Astrocyte (in vitro differentiated cells and primary cell): ENCODE data around the gene ABHD12.

Experiments
- EZH2 ChIP-seq: IDR thresholded peaks from 2 replicates; pipeline ENCODE4 v1.6.1; 2012; ENCODE audit warnings: mild to moderate bottlenecking, low read length, inconsistent platforms; ENCODE audit not compliant: insufficient read depth
- TF ChIP-seq, protein P1 (sequence below): IDR thresholded peaks from 2 replicates; pipeline ENCODE4 v1.5.1; 2011; ENCODE audit warnings: low read depth, mild to moderate bottlenecking, inconsistent platforms, low read length, moderate library complexity; ENCODE audit not compliant: insufficient read depth

DNA sequence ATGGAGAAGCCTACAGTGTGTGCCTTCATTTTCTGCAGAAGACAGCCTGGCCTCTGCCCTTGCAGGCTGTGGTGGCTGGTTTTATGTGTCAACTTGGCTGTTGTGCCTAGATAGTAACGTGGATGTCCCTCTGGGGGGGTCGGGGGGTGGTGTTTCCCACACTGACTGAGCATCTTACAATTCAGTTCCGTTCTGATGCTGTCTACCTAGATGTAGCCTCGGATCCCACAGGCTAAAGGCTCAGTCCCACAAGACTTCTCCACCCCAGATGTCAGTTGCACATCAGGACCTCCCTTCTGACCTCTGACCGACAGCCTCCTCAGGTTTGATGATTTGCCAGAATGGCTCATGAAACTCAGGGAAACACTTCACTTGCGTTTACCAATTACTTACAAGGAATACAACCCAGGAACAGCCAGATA, 138.4 kb downstream of the ABHD12 start:
- TF ChIP-seq, protein P1, sequence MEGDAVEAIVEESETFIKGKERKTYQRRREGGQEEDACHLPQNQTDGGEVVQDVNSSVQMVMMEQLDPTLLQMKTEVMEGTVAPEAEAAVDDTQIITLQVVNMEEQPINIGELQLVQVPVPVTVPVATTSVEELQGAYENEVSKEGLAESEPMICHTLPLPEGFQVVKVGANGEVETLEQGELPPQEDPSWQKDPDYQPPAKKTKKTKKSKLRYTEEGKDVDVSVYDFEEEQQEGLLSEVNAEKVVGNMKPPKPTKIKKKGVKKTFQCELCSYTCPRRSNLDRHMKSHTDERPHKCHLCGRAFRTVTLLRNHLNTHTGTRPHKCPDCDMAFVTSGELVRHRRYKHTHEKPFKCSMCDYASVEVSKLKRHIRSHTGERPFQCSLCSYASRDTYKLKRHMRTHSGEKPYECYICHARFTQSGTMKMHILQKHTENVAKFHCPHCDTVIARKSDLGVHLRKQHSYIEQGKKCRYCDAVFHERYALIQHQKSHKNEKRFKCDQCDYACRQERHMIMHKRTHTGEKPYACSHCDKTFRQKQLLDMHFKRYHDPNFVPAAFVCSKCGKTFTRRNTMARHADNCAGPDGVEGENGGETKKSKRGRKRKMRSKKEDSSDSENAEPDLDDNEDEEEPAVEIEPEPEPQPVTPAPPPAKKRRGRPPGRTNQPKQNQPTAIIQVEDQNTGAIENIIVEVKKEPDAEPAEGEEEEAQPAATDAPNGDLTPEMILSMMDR, result no peak
- no peak for TF ChIP-seq EZH2
